ENCODE data around the gene PRAC2.

The PRAC2 gene

GRCh38 chr17:48756830-48757251 is 33.9 kb downstream of the PRAC2 start:
- no peak for DNase-seq

GRCh38 chr17:48757524-48757961 is 34.6 kb downstream of the PRAC2 start:
- DNase-seq: no peak

- DNase-seq: no peak
These were observed 36.3 kb downstream of the PRAC2 start for GRCh38 chr17:48759288-48759687.

GRCh38 chr17:48760411-48760810 is 37.4 kb downstream of the PRAC2 start:
- no peak for DNase-seq

GRCh38 chr17:48761114-48761513 is 38.1 kb downstream of the PRAC2 start:
- DNase-seq: no peak

- no peak for DNase-seq
These were observed 44.3 kb downstream of the PRAC2 start for GRCh38 chr17:48767263-48767774.

- no peak for DNase-seq
These were observed 46.2 kb downstream of the PRAC2 start for GRCh38 chr17:48769009-48769675.

GRCh38 chr17:48770954-48771353 is 48.0 kb downstream of the PRAC2 start:
- DNase-seq: no peak

GRCh38 chr17:48773245-48773644 is 50.3 kb downstream of the PRAC2 start:
- no peak for DNase-seq
